Panc1 (cell line): ENCODE results near the gene KDM2A. TPM values are rescaled to one million over a fixed set of nuclear protein-coding genes. Genes with fewer than 3 reads are reported as not detected.
A peak's percentile ranks its signal among the peaks of the same experiment; 100 is the strongest.

Experiments used
- ATAC-seq: fragments of 200-7000 bp; cut with Tn5 transposase; 2 replicates; pipeline ENCODE4 v1.9.1; 2020; ENCODE audit warnings: mild to moderate bottlenecking, moderate library complexity
- BruUV-seq: library from RNA; stranded (reverse); fragments of 400-500 nt; replicated peaks from 2 replicates; lab custom pipeline; 2021; lab: Mats Ljungman, UMichigan
- CTCF ChIA-PET: fragments of 300-600 bp; sonication (Branson Sonifier 250); formaldehyde crosslinking; loops from one replicate; lab custom pipeline; 2022; ENCODE audit warnings: antibody characterized with exemption; lab: Charles Lee
- POLR2A ChIA-PET: fragments of 300-600 bp; sonication (Branson Sonifier 250); formaldehyde crosslinking; loops from one replicate; lab custom pipeline; 2022; ENCODE audit warnings: antibody characterized with exemption; lab: Charles Lee
- DNase-seq: peaks from one replicate; pipeline ENCODE4 v3.0.0-alpha.2; 2010; ENCODE audit warnings: low read depth, low spot score
- H3K27ac ChIP-seq: 2 replicates; pipeline ENCODE4 v1.5.1; 2011; ENCODE audit warnings: mild to moderate bottlenecking, low read length, inconsistent platforms
- H3K27me3 ChIP-seq: fragments of 200-500 bp; sonication (Bioruptor generic); 2 replicates; pipeline ENCODE4 v1.6.0; 2014; ENCODE audit warnings: low read length, inconsistent platforms; ENCODE audit not compliant: control insufficient read depth, insufficient read depth
- H3K36me3 ChIP-seq: fragments of 200-500 bp; sonication (Bioruptor generic); 2 replicates; pipeline ENCODE4 v1.5.1; 2014; ENCODE audit warnings: inconsistent platforms, mild to moderate bottlenecking, low read length, moderate library complexity; ENCODE audit not compliant: control insufficient read depth, insufficient read depth
- H3K4me1 ChIP-seq: 2 replicates; pipeline ENCODE4 v1.5.1; 2011; ENCODE audit warnings: inconsistent platforms, mild to moderate bottlenecking, low read length, moderate library complexity; ENCODE audit not compliant: control insufficient read depth, insufficient read depth
- H3K4me3 ChIP-seq, 2 experiments: 2 replicates each; pipeline ENCODE4 v1.5.1; 2011 to 2012; ENCODE audit warnings: low read depth in 2 of 2, low read length in 2 of 2, mild to moderate bottlenecking in 2 of 2, inconsistent platforms in 1 of 2, moderate library complexity in 1 of 2
- H3K9me3 ChIP-seq: fragments of 200-500 bp; sonication (Bioruptor generic); 2 replicates; pipeline ENCODE4 v1.5.1; 2014; ENCODE audit warnings: low read depth, mild to moderate bottlenecking, inconsistent platforms, low read length, moderate library complexity; ENCODE audit not compliant: control insufficient read depth, insufficient read depth
- CTCF ChIP-seq: fragments of 450-650 bp; IDR thresholded peaks from 2 replicates; pipeline ENCODE4 v1.5.1; 2017; ENCODE audit warnings: mild to moderate bottlenecking
- POLR2AphosphoS5 ChIP-seq: IDR thresholded peaks from 2 replicates; pipeline ENCODE4 v1.6.1; 2012; ENCODE audit warnings: mild to moderate bottlenecking, low read depth, low read length, moderate library complexity
- REST ChIP-seq, 2 experiments: IDR thresholded peaks; 2 replicates each; pipeline ENCODE4 v1.6.1; 2011 to 2012; ENCODE audit warnings: low read depth in 2 of 2, control low read depth in 1 of 2, low read length in 1 of 2, mild to moderate bottlenecking in 1 of 2, moderate library complexity in 1 of 2; ENCODE audit not compliant: insufficient read depth in 1 of 2
- SIN3A ChIP-seq: IDR thresholded peaks from 2 replicates; pipeline ENCODE4 v1.6.1; 2012; ENCODE audit warnings: low read depth, mild to moderate bottlenecking, low read length, moderate library complexity, borderline replicate concordance; ENCODE audit not compliant: insufficient read depth
- TCF7L2 ChIP-seq: IDR thresholded peaks from 2 replicates; pipeline ENCODE4 v1.6.1; 2011; ENCODE audit warnings: mild to moderate bottlenecking, low read depth, low read length, inconsistent platforms
- in situ Hi-C: cut with HindIII; loops from 2 replicates; pipeline ENCODE4 v1.10.0; 2016; ENCODE audit warnings: low sequenced_read_pairs, low pct_unique_long_range_greater_than_20kb
- intact Hi-C: fragments of 100-400 bp; cut with micrococcal nuclease; formaldehyde crosslinking; loops from one replicate; pipeline ENCODE4 v1.10.0; 2022; ENCODE audit not compliant: unreplicated experiment
- total RNA-seq: library from RNA; stranded (reverse); gene quantifications from one replicate; pipeline ENCODE4 v1.2.1, GENCODE V29; 2021; ENCODE audit not compliant: unreplicated experiment

The KDM2A gene
- total RNA-seq, 1 experiment from 2014 or later = 112 TPM

GRCh38 chr11:67138922-67139321, 19.9 kb downstream of the KDM2A start:
- ChIA-PET POLR2A (no interaction called here), CTCF (no interaction called here)
- no peak for DNase-seq
- BruUV-seq = no TSS peak
- Histone ChIP-seq H3K27ac (no peak overlapping the region), H3K36me3 (peaks cover 18% of the 10 kb centered on the region), H3K4me1 (no peaks in the 10 kb centered on the region), H3K9me3 (no peaks in the 10 kb centered on the region), H3K4me3 (no peak overlapping the region), H3K27me3 (no peaks in the 10 kb centered on the region)
- no peak for TF ChIP-seq REST (IDR thresholded peaks at IDR 0.05; ENCODE audit: insufficient read depth in 1 of 2, low read depth in 2 of 2, low read length in 1 of 2)
- TF ChIP-seq CTCF = no peak
- no peak for TF ChIP-seq POLR2AphosphoS5
- no peak for TF ChIP-seq TCF7L2
- no peak for TF ChIP-seq SIN3A
- ATAC-seq = peak; percentile 39; the same call in 1 of the 2 replicates
- in situ Hi-C loops (no loop called here), intact Hi-C loops (no loop called here)

GRCh38 chr11:67146516-67147226, 27.6 kb downstream of the KDM2A start:
- in situ Hi-C loops = no loop called here
- peaks cover 2% of the 10 kb centered on the region; the same call in 1 of the 2 replicates for H3K36me3 ChIP-seq
- no peak for ATAC-seq
- ChIA-PET POLR2A (interaction anchor here (0.6 kb wide), 1 partner anchor 29 kb away, joined by 3 read pairs; no protein-coding TSS in a partner anchor), CTCF (no interaction called here)
- H3K4me1 ChIP-seq = no peaks in the 10 kb centered on the region
- no peak overlapping the region for H3K4me3 ChIP-seq
- DNase-seq = no peak
- BruUV-seq = no TSS peak
- TF ChIP-seq REST (IDR thresholded peaks at IDR 0.05; ENCODE audit: insufficient read depth in 1 of 2, low read depth in 2 of 2, low read length in 1 of 2) = no peak
- no peak for TF ChIP-seq CTCF
- no peak for TF ChIP-seq POLR2AphosphoS5
- no peak for TF ChIP-seq SIN3A
- no peak for TF ChIP-seq TCF7L2
- H3K9me3 ChIP-seq = no peaks in the 10 kb centered on the region
- H3K27ac ChIP-seq = no peak overlapping the region
- no peaks in the 10 kb centered on the region for H3K27me3 ChIP-seq
- intact Hi-C loops = no loop called here
